ENCODE results near the gene NPFFR1. TPM values are rescaled to one million over a fixed set of nuclear protein-coding genes. Genes with fewer than 3 reads are reported as not detected.

The NPFFR1 gene
- total RNA-seq, 1 donor from 2014 or later, result not detected

DNA sequence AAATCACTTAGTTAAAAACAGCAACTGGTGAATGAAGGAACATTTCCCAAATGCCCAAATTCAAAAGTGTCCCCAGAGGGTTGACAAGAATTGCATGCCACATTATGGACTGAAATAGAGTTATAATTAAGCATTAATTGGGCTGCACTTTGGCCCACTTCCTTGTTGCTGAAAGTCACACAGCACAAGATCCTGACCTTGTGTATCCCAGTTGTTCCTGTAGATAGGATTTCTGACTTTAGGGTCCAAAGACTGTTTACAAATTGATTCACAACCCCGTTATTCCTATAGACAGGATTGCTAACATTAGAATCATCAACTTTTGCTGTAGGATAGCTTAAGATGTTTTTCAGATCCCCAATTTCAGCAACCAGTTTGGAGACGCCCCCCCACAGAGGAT, 31.5 kb upstream of the NPFFR1 start:
- no peak for DNase-seq (ENCODE audit: low read depth, low spot score)

DNA sequence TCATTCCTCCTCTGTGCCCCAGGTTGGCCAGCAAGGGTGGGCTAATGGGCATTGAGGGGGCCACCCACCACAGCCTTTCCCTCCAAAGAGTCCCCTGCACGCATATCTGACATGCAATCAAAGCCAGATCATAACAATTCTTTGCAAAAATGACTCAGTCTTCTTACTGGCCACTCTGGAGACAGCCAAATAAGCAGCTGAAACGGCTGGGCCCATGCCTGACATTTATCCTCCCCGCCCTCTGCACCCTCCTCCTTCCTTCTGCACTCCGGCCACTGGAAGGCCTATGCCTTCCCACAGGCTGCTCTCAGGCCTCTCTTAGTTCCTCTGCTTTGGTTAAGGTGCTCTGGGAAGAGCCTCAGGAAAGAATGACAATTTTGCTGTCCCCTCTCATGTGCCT, 29.2 kb upstream of the NPFFR1 start:
- DNase-seq (ENCODE audit: low read depth, low spot score), result no peak

DNA sequence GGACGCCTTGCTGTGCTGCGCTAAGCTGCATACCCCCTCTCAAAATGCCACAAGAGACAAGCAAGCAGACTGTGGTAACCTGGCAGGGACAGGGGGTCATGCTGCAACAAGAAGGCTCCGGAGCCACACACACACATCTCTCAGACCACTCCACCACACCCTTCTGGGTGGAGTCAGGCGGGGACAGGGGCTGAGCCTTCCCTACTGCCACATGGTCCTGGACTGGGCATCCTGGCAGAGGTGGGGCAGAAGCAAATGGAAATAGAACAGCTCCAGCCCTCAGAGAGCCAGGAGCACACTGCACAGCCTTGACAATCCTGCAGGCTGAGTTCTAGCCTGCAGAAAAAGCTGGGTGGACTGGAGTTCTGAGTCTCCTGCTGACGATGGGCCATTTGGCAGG, 28.4 kb upstream of the NPFFR1 start:
- no peak for DNase-seq (ENCODE audit: low read depth, low spot score)

DNA sequence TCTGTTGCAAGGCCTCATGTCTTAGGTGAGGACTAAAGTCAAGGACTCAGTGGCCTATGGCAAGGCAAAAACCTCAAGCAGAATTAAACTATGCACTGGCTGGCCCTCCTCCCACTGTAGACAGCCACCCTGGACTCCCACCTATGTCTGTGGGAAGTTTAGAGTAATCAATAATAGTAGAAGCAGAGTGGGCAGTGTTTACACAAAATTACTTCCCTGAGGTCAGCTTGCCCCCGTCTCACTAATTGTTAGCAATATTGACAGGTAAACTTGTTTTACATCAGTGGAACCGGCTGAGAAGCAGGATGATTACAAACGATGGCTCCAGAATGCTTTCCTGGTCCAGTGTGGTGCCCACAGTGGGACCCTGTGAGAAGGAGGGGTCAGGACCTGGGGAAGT, 27.9 kb upstream of the NPFFR1 start:
- no peak for DNase-seq (ENCODE audit: low read depth, low spot score)

DNA sequence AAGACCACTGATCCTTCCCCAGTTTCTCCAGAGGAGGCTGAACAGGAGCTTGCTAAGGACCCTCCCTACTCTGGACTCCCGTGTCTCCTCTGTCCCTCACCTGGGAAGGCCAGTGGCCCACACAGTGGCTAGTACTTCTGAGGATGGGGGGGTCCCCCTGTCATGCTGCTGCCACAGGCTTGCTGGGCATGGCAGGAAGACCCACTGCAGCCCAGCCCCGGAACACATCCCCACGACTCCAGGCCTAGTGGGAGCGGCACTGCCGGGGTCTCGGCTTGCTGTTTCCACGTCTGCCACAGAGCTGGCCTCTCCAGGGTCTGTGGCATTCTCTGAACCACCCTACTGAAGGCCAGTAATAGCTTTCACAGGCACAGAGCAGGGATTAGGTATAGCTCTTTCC, 25.9 kb upstream of the NPFFR1 start:
- no peak for DNase-seq (ENCODE audit: low read depth, low spot score)

DNA sequence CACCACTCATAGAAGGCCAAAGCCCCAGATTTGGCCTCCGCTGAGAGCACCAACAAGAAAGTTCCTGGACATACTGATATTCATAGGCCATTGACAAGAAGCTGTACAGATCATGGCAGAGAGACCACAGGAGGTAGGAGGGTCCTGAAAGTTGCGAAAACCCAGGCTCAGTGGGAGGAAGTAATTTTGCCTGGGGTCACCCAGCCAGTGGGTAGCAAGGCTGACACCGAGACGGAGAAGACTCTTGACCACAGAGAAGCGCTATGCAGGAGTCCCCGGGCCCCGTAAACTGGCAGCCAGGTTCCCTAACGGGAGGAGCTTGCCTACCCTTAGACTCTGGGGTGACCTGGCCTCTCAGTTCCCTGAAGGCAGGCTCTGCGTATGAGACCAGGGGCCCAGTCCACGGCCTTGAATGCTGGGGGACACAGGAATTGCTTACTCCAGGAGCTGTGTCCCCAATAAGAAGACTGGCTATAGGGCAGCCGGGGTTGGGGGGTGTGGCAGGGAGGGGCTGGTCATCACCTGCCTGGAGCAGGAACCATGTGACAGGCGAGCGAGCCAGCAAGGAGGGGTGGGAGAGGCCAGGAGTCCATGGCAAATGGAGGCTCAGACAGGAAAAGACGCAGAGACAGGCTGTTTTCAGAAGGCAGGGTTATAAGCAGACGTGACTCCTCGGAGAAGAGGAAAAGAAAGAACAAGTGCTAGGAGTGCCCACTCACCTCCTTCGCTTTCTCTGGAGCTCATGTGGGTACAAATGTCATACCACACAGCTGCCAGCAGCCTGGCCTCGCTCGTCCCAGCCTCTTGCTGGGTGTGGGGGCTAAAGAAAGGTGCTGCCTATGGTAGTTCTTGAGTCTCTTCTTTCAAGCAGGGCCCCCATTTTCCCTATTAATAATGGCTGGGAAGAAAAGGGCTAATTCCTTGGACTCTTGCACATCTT, 24.6 kb upstream of the NPFFR1 start:
- no peak for DNase-seq (ENCODE audit: low read depth, low spot score)

DNA sequence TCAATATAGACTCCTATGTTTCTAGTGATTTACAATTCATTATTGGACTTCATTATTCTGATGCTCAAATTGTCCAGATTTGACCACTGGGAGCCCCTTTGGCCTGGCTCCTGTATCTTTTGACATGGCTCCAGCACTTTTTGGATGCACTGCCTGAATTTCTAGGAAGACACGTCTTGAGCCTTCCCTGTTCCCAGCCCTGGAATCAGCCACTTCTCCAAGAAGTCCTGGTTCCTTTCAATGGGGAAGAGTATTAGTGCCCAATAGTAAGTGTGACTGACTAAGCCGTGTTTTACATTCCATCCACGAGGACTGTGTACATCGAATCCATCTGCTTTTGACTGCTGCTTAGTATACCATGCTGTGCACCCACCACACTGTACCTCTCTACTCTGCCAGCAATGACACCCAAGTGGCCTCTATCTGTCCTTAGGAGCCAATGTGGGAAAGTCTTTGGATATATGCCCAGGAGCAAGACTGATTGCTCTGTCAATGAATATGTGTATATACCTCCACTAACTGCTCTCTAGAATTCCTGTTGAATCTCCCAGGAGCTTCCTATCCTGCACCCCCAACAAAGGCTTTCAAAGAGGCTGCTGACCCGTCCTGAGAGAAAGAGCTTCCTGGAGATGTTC, 23.2 kb upstream of the NPFFR1 start:
- no peak for DNase-seq (ENCODE audit: low read depth, low spot score)

DNA sequence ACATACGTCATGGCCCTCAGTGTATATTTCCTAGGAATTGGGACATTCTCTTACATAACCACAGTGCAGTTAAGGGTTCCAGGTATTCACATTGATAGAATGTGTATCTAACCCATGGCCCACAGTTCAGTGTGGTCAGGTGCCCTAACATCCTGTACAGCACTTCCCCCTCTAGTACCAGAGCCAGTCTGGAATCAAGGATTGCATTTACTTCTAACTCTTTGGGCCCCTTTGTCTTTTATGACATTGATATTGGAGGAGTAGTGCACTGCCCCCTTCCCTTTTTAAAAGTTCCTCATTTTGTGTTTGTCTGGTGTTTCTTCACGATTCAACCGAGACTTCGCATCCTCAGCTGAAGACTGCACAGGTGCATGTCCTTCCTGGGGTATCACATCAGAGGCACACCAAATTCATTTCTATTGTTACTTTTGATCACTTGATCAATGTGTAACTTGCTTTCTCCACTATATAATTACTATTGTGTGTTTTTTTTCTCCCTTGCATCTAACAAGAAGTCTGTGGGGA, 22.4 kb upstream of the NPFFR1 start:
- DNase-seq (ENCODE audit: low read depth, low spot score), result no peak

DNA sequence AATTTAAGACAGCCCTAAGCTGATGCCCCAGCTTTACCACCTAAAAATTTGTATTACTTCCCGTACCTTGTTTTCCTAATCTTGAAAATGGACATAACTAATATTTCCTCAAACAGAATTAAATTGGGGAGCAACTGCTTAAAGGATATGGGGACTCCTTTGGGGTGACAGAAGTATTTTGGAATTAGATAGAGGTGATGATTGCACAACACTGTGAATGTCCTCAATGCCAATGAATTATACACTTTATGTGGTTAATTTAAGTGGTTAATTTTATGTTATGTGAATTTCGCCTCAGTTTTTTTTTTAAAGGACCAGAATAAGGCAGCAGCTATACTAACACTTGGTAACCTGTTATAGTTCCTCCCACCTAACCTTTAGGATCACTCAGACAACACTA, 19.9 kb upstream of the NPFFR1 start:
- DNase-seq (ENCODE audit: low read depth, low spot score), result no peak

DNA sequence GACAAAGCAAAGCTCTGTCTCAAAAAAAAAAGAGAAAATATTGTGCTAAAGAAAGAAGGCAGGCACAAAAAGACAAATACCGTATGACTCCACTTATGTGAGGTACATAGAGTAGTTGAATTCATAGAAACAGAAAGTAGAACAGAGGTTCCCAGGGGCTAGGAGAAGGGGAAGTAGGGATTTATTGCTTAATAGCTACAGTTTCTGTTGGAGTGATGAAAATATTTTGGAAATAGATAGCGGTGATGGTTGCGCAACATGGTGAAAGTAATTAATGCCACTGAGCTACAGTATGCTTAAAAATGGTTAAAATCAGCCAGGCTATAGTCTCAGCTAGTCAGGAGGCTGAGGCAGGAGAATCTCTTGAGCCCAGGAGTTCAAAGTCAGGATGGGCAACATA, 18.5 kb upstream of the NPFFR1 start:
- DNase-seq (ENCODE audit: low read depth, low spot score), result no peak

DNA sequence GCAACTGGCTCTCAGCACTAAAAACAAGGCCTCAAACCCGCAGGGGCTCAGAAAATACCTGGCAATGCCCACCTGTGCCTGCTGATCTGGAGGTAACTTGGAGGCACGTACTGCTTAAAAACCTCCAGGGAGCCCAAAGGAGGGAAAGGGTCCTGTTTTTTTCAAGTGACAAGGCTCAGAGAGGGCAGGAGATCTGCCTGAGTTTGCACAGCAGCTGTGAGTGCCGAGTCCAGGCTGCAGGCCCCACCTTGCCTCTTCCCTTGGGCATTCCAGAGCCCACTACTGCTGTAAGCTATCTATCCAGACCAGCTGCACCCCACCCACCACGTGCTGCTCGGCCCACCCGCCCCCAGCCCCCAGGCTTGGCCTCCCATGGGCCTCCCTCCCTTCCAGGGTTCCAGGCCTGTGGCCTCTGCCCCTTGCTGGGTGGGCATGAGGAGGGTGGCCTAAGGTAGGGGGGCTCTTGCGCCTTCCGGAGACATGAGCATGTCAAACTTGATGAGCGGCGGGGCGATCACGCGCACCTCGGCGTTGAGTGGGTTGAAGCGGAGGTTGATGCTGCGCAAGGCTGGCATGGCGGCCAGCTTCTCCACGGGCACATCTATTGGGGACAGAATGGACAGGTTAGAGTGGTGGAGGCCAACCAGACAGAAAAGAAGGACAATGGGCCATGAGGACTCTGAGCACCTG, 17.2 kb upstream of the NPFFR1 start:
- DNase-seq (ENCODE audit: low read depth, low spot score), result no peak

DNA sequence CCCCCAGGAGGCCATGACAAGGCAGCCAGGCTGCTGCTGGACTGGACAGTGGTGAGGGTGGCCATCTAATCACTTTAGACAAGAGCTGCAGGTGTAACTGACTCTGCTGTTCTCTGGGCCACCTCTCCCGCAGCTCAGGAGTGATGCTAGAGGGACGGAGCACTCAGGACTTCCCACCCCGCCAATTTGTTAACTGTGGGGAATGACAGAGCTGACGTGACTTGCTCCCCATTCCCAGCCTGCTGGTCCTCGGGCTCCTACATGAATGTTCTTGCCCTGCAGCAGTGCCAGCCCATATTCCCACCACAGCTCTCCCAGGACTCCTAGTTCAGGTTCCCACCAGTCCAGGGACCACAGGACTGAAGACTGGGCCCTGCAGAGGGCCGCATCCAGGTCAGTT, 16.7 kb upstream of the NPFFR1 start:
- no peak for DNase-seq (ENCODE audit: low read depth, low spot score)

DNA sequence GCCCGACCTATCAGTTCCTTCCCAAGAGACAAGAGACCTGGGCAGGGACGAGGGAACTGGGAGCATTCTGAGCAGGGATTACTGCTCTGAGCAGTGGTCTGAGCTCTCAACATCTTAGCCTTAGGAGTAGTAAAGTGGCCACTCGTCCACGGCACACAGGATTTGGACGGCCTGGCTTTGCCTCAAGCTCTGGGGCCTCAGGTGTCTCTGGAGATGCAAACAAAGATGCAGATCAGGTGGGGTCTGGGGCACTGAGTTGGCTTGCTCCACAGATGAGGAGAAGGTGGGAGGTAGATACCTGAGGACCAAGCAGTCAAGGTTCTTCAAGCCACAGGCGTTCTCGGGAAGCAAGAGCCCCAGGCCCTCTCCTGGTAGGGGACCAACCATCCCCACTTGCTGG, 16.1 kb upstream of the NPFFR1 start:
- no peak for DNase-seq (ENCODE audit: low read depth, low spot score)

DNA sequence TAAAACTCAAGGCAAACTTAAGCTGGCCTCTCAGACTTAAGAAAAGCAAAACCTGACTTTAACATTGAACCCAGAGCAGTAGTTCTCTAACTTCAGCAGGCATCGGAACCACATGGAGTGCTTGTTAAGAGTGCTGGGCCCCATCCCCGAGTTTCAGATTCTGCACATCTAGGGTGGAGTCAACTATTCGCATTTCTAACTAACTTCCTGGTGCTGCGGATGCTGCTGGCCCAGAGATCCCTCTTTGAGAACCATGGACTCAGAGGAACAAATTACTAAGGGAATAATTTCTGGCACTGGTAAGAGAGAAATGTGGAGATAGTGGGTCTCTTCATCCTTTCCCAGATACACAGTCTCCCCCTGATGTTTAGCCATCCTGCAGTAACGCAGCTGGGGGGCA, 14.6 kb upstream of the NPFFR1 start:
- no peak for DNase-seq (ENCODE audit: low read depth, low spot score)

DNA sequence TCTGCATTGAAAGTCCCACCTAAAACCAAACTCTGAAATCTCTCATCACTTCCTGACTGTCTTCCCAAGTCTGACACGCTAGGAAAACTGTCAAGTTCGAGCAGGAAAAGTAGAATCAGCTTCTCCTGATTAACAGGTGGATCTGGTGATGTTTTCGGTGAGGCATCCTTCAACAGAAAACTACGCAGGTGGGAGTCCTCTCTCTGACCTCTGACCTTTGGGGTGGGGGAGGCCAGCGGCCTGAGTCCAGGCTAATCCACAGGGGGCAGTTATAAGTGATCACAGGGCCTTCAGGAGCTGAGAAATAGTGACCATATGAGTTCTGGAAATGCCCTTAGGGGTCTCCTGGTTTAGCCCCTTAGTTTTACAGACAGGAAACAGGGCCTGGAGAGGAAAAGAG, 13.4 kb upstream of the NPFFR1 start:
- DNase-seq (ENCODE audit: low read depth, low spot score), result no peak

DNA sequence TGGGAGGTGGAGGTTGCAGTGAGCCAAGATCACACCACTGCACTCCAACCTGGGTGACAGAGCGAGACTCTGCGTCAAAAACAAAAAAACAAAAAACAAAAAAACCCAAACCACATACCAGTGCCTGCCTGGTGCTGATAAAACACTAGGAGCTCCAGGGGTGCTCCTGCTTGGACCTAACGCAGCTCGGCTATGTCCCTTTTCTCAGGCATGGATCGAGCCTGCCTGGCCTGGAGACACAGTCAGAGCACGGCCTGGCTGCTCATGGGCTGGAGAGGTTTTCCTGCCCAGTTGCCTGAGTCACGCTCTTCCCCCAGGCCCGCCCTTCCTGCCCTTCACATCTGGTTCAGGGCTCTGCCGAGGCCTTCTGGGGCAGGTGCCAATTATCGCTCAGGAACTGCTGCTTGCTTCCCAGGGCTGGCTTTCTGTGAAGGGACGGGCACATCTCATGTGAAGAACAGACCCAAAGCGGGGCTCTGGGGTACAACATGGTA, 12.6 kb upstream of the NPFFR1 start:
- peak; percentile 56 for DNase-seq (ENCODE audit: low read depth, low spot score)

DNA sequence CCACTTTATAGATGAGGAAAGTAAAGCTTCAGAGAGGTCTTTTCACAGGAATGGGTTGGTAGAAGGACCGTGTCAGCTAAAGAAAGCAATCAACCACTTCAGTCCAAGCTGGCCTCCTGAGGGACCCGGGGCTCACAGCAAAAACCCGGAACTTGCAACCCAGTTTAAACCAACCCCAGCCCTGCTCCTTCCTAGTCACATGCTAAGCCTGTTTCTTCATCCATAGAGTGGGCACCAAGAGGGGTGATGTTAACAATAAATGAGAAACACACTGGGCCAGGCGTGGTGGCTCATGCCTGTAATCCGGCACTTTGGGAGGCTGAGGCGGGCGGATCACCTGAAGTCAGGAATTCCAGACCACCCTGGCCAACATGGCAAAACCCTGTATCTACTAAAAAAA, 12.1 kb upstream of the NPFFR1 start:
- DNase-seq (ENCODE audit: low read depth, low spot score), result no peak

DNA sequence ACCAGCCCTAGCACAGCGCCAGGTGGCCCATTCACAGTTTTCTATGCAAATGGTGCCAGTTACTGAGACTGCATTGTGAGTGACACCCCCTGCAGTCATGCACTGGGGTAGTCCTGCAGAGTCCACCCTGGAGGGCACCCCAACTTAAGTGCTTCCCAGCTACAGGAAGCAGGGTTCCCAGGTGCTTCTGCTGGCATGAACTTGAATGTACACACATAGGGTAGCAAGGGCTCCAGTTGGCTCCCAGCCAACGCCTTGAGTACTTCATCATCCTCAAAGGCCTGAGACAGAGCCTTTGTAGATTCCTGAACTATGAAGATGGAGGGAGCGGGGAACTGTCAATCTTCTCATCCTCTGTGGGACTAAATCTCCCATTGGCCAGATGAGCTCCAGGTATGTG, 11.5 kb upstream of the NPFFR1 start:
- no peak for DNase-seq (ENCODE audit: low read depth, low spot score)

DNA sequence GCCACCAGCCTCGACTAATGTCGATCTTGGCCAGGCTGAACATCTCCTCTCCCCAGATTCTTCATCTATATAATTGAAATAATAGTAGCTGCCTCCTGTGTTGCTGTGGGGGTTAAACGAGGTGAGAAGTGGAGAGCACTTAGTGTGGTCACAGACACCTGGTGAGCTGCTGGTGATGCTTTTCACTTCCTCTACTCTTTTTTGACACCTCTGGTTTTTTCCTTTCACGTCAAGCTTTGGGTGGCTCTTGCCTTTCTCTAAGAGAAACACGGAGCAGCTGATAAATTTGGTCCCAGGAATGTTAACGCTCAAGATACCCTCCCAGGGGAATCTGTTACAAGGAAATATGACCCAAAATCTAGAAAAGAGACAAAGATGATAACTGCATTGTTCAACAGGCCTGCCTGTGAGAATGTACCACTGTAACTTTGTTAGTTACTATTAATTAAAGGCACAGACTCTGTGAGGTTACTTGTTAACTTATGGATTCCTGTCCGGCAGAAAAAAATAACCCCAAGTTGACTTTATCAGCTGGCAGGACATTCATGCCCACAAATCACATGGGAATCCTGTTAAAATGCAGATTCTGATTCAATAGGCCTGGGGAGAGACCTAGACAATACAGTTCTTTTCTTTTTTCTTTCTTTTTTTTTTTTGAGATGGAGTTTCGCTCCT, 9.5 kb upstream of the NPFFR1 start:
- no peak for DNase-seq (ENCODE audit: low read depth, low spot score)

DNA sequence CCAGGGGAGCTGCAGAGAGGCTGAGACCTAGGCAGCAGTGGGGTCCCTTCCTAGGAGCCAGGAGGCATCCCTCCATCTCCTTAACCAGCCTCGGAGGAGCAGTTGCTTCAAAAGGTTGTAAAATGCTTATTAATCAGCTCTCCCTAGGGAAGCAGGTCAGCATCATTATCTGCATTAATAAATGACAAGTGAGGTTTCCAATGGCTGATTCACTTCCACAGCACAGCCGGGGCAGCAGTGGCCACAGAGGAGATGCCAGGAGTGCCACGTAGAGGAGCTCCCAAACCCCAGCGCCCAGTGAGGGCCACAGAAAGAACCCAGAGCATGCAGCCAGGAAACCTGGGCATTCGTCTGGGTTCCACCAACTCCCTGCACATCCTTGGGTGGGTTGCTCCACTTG, 8.2 kb upstream of the NPFFR1 start:
- no peak for DNase-seq (ENCODE audit: low read depth, low spot score)

DNA sequence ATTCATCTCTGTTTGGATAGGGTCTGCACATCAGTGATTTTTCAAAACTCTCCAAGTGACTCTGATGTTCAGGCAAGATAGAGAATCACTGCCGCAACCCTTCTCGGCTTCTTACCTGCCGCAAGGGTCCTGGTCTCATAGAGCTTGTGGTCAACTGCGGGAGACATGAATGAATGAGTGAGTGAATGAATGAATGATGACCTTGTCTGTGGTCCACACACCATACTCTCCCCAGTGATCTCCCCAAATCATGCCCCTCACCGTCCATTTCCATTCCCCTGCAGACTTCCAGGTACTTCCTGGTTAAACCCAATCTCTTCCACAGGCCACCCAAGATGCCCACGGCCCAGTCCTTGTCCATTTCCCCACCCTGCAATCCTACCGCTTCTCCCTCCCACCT, 5.9 kb upstream of the NPFFR1 start:
- DNase-seq (ENCODE audit: low read depth, low spot score), result no peak

DNA sequence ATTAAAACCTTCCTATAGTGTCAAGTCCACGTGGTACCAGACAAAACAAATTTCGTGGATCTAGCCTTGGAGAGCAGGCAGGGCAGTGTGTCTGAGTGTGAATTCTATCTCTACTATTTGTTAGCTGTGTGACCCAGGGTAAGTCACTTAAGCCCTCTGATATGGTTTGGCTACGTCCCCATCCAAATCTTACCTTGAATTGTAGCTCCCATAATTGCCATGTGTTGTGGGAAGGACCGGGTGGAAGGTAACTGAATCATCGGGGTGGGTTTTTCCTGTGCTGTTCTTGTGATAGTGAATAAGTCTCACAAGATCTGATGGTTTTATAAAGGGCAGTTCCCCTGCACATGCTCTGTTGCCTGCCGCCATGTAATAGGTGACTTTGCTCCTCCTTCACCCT, 2.8 kb upstream of the NPFFR1 start:
- no peak for DNase-seq (ENCODE audit: low read depth, low spot score)

Measured in pulmonary artery endothelial cell (primary cell).